Keratinocyte (primary cell): ENCODE results near the gene DIO3.

Experiments used
- CTCF ChIP-seq, 3 experiments: IDR thresholded peaks in 1 of 3; conservative IDR thresholded peaks in 1 of 3; optimal IDR thresholded peaks in 1 of 3; 2 replicates in 2 of 3; 3 replicates in 1 of 3; pipeline versions ENCODE3 to v1.5.1; 2011; ENCODE audit warnings: low read length in 3 of 3, mild to moderate bottlenecking in 3 of 3, moderate library complexity in 2 of 3, control low read depth in 1 of 3, inconsistent platforms in 1 of 3; ENCODE audit not compliant: insufficient read depth in 2 of 3; ENCODE audit errors: extremely low read depth in 1 of 3
- EZH2 ChIP-seq: IDR thresholded peaks from one replicate; pipeline ENCODE4 v1.6.1; 2012; ENCODE audit warnings: inconsistent platforms, mild to moderate bottlenecking, low read length, moderate library complexity

GRCh38 chr14:101525640-101526527 lies 35.4 kb upstream of the DIO3 start:
- no peak for TF ChIP-seq CTCF (optimal IDR thresholded peaks at IDR 0.05 in 1 of 3, IDR thresholded peaks at IDR 0.05 in 1 of 3, conservative IDR thresholded peaks at IDR 0.05 in 1 of 3; ENCODE audit: extremely low read depth in 1 of 3, insufficient read depth in 2 of 3, low read length in 3 of 3)
- no peak for TF ChIP-seq EZH2
